Fibroblast of lung (primary cell): Measurements from ENCODE around the gene RSPH10B.
"Not testable (repeated sequence)": the region's sequence is repeated elsewhere in the genome, so short reads cannot be mapped to it uniquely, and the experiment has no call there.

ENCODE experiments used
- CTCF ChIP-seq, 2 donors: IDR thresholded peaks in 1 of 2; conservative IDR thresholded peaks in 1 of 2; 1 replicate in 1 of 2; 2 replicates in 1 of 2; pipeline ENCODE4 v1.5.1; 2011 to 2012; ENCODE audit warnings: low read length in 2 of 2, control low read depth in 1 of 2, inconsistent platforms in 1 of 2, low read depth in 1 of 2, mild to moderate bottlenecking in 1 of 2
- EZH2 ChIP-seq: IDR thresholded peaks from 2 replicates; pipeline ENCODE4 v1.5.1; 2012; ENCODE audit warnings: low read length, control low read depth, mild to moderate bottlenecking; ENCODE audit errors: missing control alignments

- not testable (repeated sequence) for TF ChIP-seq CTCF (conservative IDR thresholded peaks at IDR 0.05 in 1 of 2, IDR thresholded peaks at IDR 0.05 in 1 of 2; ENCODE audit: low read depth in 1 of 2, low read length in 2 of 2); EZH2
Observed at GRCh38 chr7:6010370-6010769, 39.9 kb upstream of the RSPH10B start.
